ENCODE data around the gene FKBP3.
A peak's percentile ranks its signal among the peaks of the same experiment; 100 is the strongest.
"Not testable (repeated sequence)": the region's sequence is repeated elsewhere in the genome, so short reads cannot be mapped to it uniquely, and the experiment has no call there.

FKBP3 gene

DNA sequence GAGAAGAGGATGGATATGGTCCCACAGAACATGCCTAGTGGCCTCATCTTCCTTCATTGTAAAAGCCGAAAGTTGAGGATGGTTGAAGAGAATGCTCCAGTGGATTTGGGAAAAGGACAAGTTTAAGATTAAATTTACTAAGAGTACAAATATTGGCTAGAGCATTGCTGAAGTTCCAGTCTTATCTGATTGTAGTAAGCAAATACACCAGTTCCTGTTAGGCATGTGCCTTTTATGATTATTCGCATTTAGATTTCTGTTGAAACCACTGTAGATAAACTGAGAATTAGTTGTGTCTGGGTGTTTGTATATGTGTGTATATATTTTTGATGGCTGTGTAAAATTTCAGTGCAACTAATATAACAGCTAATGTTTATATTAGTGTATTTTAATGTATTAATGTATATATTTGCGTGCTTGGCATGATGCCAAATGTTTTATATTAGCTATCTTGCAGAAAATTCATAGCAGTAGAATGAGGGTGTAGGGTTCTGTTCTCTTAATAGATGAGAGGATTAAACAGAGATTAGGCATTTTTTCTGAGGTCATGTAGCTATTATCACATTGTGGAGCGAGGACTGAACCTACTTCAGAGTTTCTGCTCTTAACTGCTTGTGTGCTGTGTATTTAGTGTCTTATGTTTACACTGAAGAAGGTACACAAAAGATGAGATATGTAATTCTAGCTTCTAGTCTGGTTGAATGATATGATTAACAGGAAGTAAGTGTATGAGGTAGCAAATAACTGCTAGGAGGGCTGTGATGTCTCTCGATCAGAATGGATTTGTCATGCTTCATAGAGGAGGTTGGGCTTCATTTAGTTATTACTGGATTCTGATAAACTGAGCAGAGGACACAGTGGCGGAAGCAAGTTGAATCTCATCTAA lies 21.1 kb downstream of the FKBP3 start:
- DNase-seq (ENCODE audit: low spot score): no peak

DNA sequence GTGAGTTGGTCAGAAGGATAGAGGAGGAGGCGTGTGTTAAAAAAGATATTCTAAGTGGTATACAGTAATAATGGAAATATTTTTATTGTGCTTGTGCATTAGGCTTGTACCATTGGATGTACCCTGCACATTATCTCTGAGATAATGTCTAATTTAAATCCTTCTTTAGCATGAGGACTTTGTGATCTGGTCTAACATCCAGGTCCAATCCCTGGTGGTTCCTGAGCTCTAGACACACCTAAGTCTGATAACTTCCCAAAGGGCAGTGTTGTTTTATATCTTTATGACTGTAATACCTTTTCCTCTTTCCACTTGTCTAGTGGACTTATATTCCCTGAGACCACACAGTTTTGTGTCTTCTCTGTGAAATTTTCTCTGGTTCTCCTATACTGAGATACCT lies 29.7 kb downstream of the FKBP3 start:
- DNase-seq (ENCODE audit: low spot score): no peak

- no peak for DNase-seq (ENCODE audit: low spot score)
Observed at GRCh38 chr14:45103806-45104205, 30.5 kb downstream of the FKBP3 start.

GRCh38 chr14:45096218-45096617 lies 38.1 kb downstream of the FKBP3 start:
- no peak for DNase-seq (ENCODE audit: low spot score)

GRCh38 chr14:45095143-45095542 lies 39.1 kb downstream of the FKBP3 start:
- DNase-seq (ENCODE audit: low spot score): no peak

- DNase-seq (ENCODE audit: low spot score): no peak
Observed at GRCh38 chr14:45094275-45094674, 40.0 kb downstream of the FKBP3 start.

DNA sequence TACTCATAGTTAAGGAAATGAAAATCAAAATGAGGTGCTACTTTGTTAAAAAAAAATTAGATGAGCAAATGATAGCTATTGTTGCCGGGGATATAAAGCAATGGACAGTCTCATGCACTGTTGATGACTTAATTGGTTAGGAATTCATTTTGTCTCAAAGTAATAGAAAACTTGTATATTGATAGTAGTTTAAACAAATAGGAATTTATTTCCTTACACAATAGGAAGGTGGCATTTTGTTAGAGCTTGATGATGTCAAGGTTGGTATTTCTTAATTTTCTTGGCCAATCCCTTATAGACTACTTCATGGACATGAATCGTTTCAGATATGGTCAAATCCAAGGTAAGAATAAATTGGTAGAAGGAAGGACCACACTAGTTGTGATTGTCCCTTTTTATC lies 42.6 kb downstream of the FKBP3 start:
- peak; percentile 32 for DNase-seq (ENCODE audit: low spot score)

DNA sequence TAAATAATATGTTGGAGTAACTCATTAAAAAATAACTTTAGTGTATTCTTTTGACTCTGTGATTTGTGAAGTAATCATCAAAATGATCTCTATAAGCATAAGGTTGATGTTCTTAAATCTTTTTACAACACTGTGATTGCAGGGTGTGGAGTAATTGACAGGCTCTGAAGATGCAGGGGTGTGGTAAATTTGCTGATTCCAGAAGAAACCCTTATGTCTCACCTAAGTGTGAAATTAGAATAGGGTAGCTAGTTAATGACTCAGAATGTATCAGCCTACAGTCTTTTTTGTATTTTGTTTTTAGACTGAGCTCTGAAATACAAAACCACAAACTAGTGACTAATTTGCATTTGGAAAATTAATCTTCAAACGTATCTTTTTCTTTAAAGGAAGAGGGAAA lies 44.5 kb downstream of the FKBP3 start:
- DNase-seq (ENCODE audit: low spot score): peak; percentile 31

- DNase-seq (ENCODE audit: low spot score): peak; percentile 26
Observed at GRCh38 chr14:45084946-45085346, 49.3 kb downstream of the FKBP3 start.

GRCh38 chr14:45083976-45084722 lies 50.1 kb downstream of the FKBP3 start, which contains the start of gene PRPF39:
TSS of gene PRPF39 (plus strand) at chr14:45084116. CDS start at chr14:45095240, 11,124 bp downstream.
- peak; percentile 99 for DNase-seq (ENCODE audit: low spot score)

DNA sequence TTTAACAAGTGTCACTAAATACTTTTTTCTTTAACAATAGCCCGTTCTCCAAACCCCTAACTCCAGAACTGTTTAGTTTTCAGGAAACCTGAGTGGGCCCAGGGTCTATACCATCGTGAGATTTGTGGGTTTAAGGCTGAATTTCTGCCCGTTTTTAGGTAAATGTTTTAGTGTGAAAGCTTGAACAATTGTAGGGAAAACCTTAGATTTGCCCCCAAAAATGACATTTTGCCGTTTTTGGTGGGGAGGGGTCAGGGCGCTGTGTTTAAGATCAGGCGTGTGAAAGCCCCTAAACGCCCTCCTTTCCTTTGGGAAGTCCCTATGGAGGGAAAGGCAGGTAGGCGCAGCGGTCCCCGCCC lies 50.7 kb downstream of the FKBP3 start:
- DNase-seq (ENCODE audit: low spot score): no peak

DNA sequence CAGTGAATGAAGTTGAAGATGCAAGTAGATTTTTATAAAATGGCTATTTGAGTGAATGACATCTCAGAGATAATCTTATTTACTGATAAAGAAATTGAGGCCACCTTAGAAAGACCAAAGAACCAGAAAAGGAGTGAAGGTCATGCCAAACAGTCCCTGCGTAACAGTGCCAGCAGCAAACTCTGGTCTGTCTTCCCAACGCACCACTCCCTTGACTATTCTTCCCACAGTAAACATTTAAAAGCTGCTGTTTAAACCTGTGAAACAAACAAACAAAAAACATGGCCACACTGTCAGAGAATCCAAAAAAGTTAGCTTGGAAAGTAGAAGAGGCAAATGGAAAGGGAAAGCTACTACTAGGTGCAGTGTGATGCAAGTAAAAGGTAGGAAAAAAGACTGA lies 51.9 kb downstream of the FKBP3 start:
- no peak for DNase-seq (ENCODE audit: low spot score)

DNA sequence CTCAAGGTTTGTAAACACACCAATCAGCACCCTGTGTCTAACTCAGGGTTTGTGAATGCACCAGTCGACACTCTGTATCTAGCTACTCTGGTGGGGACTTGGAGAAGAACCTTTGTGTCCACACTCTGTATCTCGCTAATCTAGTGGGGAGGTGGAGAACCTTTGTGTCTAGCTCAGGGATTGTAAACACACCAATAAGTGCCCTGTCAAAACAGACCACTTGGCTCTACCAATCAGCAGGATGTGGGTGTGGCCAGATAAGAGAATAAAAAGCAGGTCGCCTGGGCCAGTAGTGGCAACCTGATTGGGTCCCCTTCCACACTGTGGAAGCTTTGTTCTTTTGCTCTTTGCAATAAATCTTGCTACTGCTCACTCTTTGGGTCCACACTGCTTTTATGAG lies 53.2 kb downstream of the FKBP3 start:
- not testable (repeated sequence) for DNase-seq (ENCODE audit: low spot score)

- DNase-seq (ENCODE audit: low spot score): not testable (repeated sequence)
Observed at GRCh38 chr14:45080416-45080968, 53.8 kb downstream of the FKBP3 start.

DNA sequence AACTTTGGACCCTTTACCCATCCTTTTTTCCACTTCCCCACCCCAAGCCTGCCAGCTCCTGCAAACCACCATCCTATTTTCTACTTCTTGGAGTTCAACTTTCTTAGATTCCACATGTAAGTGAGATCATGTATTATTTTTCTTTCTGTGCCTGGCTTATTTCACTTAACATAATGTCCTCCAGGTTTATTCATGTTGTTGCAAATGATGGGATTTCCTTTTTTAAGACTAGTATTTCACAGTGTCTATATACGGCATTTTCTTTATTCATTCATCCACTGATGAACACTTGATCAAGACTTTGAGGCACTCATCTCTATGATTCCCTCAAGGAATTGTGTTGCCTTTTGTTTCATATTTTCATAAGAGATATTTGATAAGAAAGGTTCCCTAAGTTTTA lies 56.0 kb downstream of the FKBP3 start:
- no peak for DNase-seq (ENCODE audit: low spot score)

GRCh38 chr14:45073231-45073879 lies 60.9 kb downstream of the FKBP3 start:
- no peak for DNase-seq (ENCODE audit: low spot score)

DNA sequence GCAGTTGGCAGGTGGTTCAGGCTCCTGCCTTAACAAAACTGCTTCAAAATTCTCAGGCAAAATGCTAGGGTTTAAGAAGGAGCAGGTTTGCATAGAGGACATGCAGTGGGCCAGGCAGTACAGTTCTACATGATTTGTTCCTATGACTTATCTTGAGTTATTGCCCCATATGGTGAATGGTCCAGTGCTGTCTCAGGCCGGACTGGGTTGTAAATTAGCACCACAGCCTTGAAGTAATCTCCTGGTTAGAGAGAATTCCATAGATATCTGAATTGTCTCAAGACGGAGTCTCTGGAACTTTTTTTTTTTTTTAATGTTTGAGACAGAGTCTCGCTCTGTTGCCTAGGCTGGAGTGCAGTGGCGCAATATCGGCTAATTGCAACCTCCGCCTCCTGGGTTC lies 62.2 kb downstream of the FKBP3 start:
- DNase-seq (ENCODE audit: low spot score): no peak

GRCh38 chr14:45070215-45070614 lies 64.1 kb downstream of the FKBP3 start:
- DNase-seq (ENCODE audit: low spot score): no peak

- DNase-seq (ENCODE audit: low spot score): no peak
Observed at GRCh38 chr14:45068396-45068795, 65.9 kb downstream of the FKBP3 start.

GRCh38 chr14:45066667-45067066 lies 67.6 kb downstream of the FKBP3 start:
- no peak for DNase-seq (ENCODE audit: low spot score)

GRCh38 chr14:45065956-45066355 lies 68.3 kb downstream of the FKBP3 start:
- no peak for DNase-seq (ENCODE audit: low spot score)

Data from GM03348 (cell line).